Measurements from ENCODE around the gene DHX15. TPM values are rescaled to one million over a fixed set of nuclear protein-coding genes. Genes with fewer than 3 reads are reported as not detected.
A peak's percentile ranks its signal among the peaks of the same experiment; 100 is the strongest.

DHX15 gene
- total and polyA plus RNA-seq, 2 experiments from 2014 or later = 226 to 372 TPM

DNA sequence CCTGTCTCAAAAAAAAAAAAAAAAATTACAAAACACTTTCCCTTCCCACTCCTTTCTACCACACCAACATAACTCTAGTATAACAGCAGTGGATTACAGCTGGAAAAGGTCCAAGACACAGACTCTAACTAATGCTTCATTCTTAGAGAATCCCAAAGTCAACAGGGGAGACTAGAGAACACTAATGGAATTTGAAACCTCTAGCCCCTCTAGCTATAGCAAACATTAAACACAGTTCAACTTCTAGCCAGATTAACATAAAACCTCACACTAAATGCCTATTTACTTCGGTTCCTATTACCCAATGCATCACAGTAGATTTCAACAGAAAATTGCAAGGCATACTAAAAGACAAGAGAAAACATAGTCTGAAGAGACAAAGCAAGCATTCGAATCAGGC, 10.5 kb upstream of the DHX15 start:
- DNase-seq (ENCODE audit: low spot score) (no peak), ATAC-seq (no peak)
- Histone ChIP-seq H3K27ac (ENCODE audit: low read depth) (no peak overlapping the region), H3K27me3 (ENCODE audit: insufficient read depth) (no peaks in the 10 kb centered on the region), H3K36me3 (ENCODE audit: insufficient read depth) (0 out of 2 replicates have a peak, but pooled peaks cover 8% of the 10 kb centered on the region), H3K79me2 (replicated peaks; ENCODE audit: insufficient read depth) (no peaks in the 10 kb centered on the region), H3K9me2 (ENCODE audit: insufficient read depth) (no peaks in the 10 kb centered on the region), H2AFZ (peak overlapping the region; percentile 4; the same call in 1 of the 2 replicates), H3F3A (replicated peaks; ENCODE audit: low read depth) (no peaks in the 10 kb centered on the region), H3K4me3 (no peak overlapping the region), H4K20me1 (replicated peaks; ENCODE audit: insufficient read depth) (no peaks in the 10 kb centered on the region), H3K4me1 (ENCODE audit: insufficient read depth) (peaks cover 17% of the 10 kb centered on the region), H3K4me2 (peak overlapping the region; percentile 14; the same call in 1 of the 2 replicates)
- no peak overlapping the region for H3K4me3 Mint-ChIP-seq
- TF ChIP-seq POLR2AphosphoS5 (IDR thresholded peaks at IDR 0.05; ENCODE audit: low read depth) = no peak
- TF ChIP-seq EZH2phosphoT487 (IDR thresholded peaks at IDR 0.05; ENCODE audit: unreplicated experiment) = no peak
- no peak for TF ChIP-seq ZNF114 (CRISPR knock-in tag; IDR thresholded peaks at IDR 0.05)
- no peak for TF ChIP-seq ZNF331 (CRISPR knock-in tag; IDR thresholded peaks at IDR 0.05; ENCODE audit: low read depth)
- no peak for TF ChIP-seq CREB1 (CRISPR knock-in tag; IDR thresholded peaks at IDR 0.05; ENCODE audit: low read depth)
- no peak for TF ChIP-seq EZH2 (IDR thresholded peaks at IDR 0.05; ENCODE audit: low read depth, unreplicated experiment)
- TF ChIP-seq, protein P1, sequence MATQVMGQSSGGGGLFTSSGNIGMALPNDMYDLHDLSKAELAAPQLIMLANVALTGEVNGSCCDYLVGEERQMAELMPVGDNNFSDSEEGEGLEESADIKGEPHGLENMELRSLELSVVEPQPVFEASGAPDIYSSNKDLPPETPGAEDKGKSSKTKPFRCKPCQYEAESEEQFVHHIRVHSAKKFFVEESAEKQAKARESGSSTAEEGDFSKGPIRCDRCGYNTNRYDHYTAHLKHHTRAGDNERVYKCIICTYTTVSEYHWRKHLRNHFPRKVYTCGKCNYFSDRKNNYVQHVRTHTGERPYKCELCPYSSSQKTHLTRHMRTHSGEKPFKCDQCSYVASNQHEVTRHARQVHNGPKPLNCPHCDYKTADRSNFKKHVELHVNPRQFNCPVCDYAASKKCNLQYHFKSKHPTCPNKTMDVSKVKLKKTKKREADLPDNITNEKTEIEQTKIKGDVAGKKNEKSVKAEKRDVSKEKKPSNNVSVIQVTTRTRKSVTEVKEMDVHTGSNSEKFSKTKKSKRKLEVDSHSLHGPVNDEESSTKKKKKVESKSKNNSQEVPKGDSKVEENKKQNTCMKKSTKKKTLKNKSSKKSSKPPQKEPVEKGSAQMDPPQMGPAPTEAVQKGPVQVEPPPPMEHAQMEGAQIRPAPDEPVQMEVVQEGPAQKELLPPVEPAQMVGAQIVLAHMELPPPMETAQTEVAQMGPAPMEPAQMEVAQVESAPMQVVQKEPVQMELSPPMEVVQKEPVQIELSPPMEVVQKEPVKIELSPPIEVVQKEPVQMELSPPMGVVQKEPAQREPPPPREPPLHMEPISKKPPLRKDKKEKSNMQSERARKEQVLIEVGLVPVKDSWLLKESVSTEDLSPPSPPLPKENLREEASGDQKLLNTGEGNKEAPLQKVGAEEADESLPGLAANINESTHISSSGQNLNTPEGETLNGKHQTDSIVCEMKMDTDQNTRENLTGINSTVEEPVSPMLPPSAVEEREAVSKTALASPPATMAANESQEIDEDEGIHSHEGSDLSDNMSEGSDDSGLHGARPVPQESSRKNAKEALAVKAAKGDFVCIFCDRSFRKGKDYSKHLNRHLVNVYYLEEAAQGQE (IDR thresholded peaks at IDR 0.05; ENCODE audit: unreplicated experiment) = no peak
- TF ChIP-seq, protein P2, sequence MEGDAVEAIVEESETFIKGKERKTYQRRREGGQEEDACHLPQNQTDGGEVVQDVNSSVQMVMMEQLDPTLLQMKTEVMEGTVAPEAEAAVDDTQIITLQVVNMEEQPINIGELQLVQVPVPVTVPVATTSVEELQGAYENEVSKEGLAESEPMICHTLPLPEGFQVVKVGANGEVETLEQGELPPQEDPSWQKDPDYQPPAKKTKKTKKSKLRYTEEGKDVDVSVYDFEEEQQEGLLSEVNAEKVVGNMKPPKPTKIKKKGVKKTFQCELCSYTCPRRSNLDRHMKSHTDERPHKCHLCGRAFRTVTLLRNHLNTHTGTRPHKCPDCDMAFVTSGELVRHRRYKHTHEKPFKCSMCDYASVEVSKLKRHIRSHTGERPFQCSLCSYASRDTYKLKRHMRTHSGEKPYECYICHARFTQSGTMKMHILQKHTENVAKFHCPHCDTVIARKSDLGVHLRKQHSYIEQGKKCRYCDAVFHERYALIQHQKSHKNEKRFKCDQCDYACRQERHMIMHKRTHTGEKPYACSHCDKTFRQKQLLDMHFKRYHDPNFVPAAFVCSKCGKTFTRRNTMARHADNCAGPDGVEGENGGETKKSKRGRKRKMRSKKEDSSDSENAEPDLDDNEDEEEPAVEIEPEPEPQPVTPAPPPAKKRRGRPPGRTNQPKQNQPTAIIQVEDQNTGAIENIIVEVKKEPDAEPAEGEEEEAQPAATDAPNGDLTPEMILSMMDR (conservative IDR thresholded peaks at IDR 0.05; ENCODE audit: low read depth in 2 of 2) = no peak
- TF ChIP-seq STAT1 (IDR thresholded peaks at IDR 0.05; ENCODE audit: unreplicated experiment) = no peak
- no peak for TF ChIP-seq JUNB (IDR thresholded peaks at IDR 0.05; ENCODE audit: unreplicated experiment)
- TF ChIP-seq NANOG (IDR thresholded peaks at IDR 0.05; ENCODE audit: borderline replicate concordance) = no peak
- TF ChIP-seq, protein P3, sequence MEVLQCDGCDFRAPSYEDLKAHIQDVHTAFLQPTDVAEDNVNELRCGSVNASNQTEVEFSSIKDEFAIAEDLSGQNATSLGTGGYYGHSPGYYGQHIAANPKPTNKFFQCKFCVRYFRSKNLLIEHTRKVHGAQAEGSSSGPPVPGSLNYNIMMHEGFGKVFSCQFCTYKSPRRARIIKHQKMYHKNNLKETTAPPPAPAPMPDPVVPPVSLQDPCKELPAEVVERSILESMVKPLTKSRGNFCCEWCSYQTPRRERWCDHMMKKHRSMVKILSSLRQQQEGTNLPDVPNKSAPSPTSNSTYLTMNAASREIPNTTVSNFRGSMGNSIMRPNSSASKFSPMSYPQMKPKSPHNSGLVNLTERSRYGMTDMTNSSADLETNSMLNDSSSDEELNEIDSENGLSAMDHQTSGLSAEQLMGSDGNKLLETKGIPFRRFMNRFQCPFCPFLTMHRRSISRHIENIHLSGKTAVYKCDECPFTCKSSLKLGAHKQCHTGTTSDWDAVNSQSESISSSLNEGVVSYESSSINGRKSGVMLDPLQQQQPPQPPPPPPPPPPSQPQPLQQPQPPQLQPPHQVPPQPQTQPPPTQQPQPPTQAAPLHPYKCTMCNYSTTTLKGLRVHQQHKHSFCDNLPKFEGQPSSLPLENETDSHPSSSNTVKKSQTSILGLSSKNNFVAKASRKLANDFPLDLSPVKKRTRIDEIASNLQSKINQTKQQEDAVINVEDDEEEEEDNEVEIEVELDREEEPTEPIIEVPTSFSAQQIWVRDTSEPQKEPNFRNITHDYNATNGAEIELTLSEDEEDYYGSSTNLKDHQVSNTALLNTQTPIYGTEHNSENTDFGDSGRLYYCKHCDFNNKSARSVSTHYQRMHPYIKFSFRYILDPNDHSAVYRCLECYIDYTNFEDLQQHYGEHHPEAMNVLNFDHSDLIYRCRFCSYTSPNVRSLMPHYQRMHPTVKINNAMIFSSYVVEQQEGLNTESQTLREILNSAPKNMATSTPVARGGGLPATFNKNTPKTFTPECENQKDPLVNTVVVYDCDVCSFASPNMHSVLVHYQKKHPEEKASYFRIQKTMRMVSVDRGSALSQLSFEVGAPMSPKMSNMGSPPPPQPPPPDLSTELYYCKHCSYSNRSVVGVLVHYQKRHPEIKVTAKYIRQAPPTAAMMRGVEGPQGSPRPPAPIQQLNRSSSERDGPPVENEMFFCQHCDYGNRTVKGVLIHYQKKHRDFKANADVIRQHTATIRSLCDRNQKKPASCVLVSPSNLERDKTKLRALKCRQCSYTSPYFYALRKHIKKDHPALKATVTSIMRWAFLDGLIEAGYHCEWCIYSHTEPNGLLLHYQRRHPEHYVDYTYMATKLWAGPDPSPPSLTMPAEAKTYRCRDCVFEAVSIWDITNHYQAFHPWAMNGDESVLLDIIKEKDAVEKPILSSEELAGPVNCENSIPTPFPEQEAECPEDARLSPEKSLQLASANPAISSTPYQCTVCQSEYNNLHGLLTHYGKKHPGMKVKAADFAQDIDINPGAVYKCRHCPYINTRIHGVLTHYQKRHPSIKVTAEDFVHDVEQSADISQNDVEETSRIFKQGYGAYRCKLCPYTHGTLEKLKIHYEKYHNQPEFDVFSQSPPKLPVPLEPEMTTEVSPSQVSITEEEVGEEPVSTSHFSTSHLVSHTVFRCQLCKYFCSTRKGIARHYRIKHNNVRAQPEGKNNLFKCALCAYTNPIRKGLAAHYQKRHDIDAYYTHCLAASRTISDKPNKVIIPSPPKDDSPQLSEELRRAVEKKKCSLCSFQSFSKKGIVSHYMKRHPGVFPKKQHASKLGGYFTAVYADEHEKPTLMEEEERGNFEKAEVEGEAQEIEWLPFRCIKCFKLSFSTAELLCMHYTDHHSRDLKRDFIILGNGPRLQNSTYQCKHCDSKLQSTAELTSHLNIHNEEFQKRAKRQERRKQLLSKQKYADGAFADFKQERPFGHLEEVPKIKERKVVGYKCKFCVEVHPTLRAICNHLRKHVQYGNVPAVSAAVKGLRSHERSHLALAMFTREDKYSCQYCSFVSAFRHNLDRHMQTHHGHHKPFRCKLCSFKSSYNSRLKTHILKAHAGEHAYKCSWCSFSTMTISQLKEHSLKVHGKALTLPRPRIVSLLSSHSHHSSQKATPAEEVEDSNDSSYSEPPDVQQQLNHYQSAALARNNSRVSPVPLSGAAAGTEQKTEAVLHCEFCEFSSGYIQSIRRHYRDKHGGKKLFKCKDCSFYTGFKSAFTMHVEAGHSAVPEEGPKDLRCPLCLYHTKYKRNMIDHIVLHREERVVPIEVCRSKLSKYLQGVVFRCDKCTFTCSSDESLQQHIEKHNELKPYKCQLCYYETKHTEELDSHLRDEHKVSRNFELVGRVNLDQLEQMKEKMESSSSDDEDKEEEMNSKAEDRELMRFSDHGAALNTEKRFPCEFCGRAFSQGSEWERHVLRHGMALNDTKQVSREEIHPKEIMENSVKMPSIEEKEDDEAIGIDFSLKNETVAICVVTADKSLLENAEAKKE (CRISPR knock-in tag; IDR thresholded peaks at IDR 0.05) = no peak
- TF ChIP-seq, protein P4, sequence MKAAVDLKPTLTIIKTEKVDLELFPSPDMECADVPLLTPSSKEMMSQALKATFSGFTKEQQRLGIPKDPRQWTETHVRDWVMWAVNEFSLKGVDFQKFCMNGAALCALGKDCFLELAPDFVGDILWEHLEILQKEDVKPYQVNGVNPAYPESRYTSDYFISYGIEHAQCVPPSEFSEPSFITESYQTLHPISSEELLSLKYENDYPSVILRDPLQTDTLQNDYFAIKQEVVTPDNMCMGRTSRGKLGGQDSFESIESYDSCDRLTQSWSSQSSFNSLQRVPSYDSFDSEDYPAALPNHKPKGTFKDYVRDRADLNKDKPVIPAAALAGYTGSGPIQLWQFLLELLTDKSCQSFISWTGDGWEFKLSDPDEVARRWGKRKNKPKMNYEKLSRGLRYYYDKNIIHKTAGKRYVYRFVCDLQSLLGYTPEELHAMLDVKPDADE (IDR thresholded peaks at IDR 0.05) = no peak
- peaks cover 8% of the 10 kb centered on the region; the same call in 1 of the 3 replicates for H3K36me3 Mint-ChIP-seq (ENCODE audit: low read depth)
- no peak overlapping the region for H3K27ac Mint-ChIP-seq
- H3K4me1 Mint-ChIP-seq = peaks cover 9% of the 10 kb centered on the region; the same call in 2 of the 3 replicates
- no peaks in the 10 kb centered on the region for H3K27me3 Mint-ChIP-seq (ENCODE audit: insufficient read depth, low read depth, poor library complexity)
- H3K9me3 Mint-ChIP-seq = peaks cover 20% of the 10 kb centered on the region

All from GM23338 (cell line).